K562 (cell line): ENCODE data around the gene ST8SIA4. TPM values are rescaled to one million over a fixed set of nuclear protein-coding genes. Genes with fewer than 3 reads are reported as not detected.

Experiments used
- GABPA ChIP-seq: fragments of 200-800 bp; sonication (Bioruptor generic); conservative IDR thresholded peaks from 2 replicates; pipeline ENCODE4 v1.6.1; 2016; ENCODE audit warnings: low read depth, missing genetic modification characterization, missing compliant biosample characterization
- HNRNPL ChIP-seq: fragments of 200-400 bp; formaldehyde crosslinking; IDR thresholded peaks from 2 replicates; pipeline ENCODE4 v1.6.1; 2017; ENCODE audit warnings: low read depth, mild to moderate bottlenecking, low read length
- JUN ChIP-seq, 2 experiments: sonication (generic) in 1 of 2; formaldehyde crosslinking in 1 of 2; IDR thresholded peaks; 2 replicates each; pipeline versions ENCODE4 v1.6.1 to v1.8.0; 2012 to 2022; ENCODE audit warnings: borderline replicate concordance in 2 of 2, mild to moderate bottlenecking in 2 of 2, improper control_type of control experiment in 1 of 2, low read depth in 1 of 2, low read length in 1 of 2, missing genetic modification reagents in 1 of 2
- RFX1 ChIP-seq: fragments of 450-650 bp; IDR thresholded peaks from 2 replicates; pipeline ENCODE4 v1.6.1; 2016; ENCODE audit warnings: mild to moderate bottlenecking, moderate library complexity
- RREB1 ChIP-seq: fragments of 250-450 bp; sonication (Bioruptor Pico); IDR thresholded peaks from 2 replicates; pipeline ENCODE4 v1.4.0; 2020
- ZFX ChIP-seq: sonication (generic); formaldehyde crosslinking; IDR thresholded peaks from 2 replicates; pipeline ENCODE4 v1.8.0; 2022; ENCODE audit warnings: mild to moderate bottlenecking, missing genetic modification reagents, moderate library complexity
- polyA plus RNA-seq, 8 experiments: library from polyadenylated mRNA; depleted of rRNA in 4 of 8; stranded (reverse) in 5 of 8; unstranded in 3 of 8; fragments of >200 nt; fragmentation: Nextera tagmentation in 2 of 8; fragmentation: Illumina TruSeq in 1 of 8; extraction: Ambion mirVana in 2 of 8; extraction: Trizol in 1 of 8; gene quantifications; 2 replicates each; pipeline versions ENCODE4 v1.2.1 to v1.2.3, GENCODE V29; 2011 to 2014; ENCODE audit warnings: inconsistent platforms in 1 of 8, missing spikeins in 1 of 8
- total RNA-seq, 7 experiments: library from RNA; depleted of rRNA in 6 of 7; stranded (reverse); fragments of >200 nt in 6 of 7; fragmentation: Illumina TruSeq in 2 of 7; extraction: Trizol in 2 of 7; gene quantifications; 2 replicates each; pipeline versions ENCODE4 v1.2.1 to v1.2.3, GENCODE V29; 2011 to 2021; ENCODE audit warnings: low replicate concordance in 1 of 7

Gene ST8SIA4
- total and polyA plus RNA-seq, 9 of the 15 experiments (the other 6 are each of a cell fraction or from before 2014, with no cell fraction given) = 0.22 to 2.0 (median 0.54) TPM

GRCh38 chr5:100828071-100828897 is 74.8 kb downstream of the ST8SIA4 start (continued):
- no peak for TF ChIP-seq RREB1 (CRISPR knock-in tag)
- TF ChIP-seq HNRNPL = no peak
- no peak for TF ChIP-seq ZFX (CRISPR knock-in tag)
- no peak for TF ChIP-seq JUN (IDR thresholded peaks at IDR 0.05; ENCODE audit: borderline replicate concordance, low read depth, low read length)
- no peak for TF ChIP-seq JUN (CRISPR knock-in tag; IDR thresholded peaks at IDR 0.05; ENCODE audit: borderline replicate concordance)
- no peak for TF ChIP-seq RFX1
- no peak for TF ChIP-seq GABPA (tag)
